Cardiac fibroblast (primary cell): ENCODE measurements around the gene SLC25A2.
"Not testable (repeated sequence)": the region's sequence is repeated elsewhere in the genome, so short reads cannot be mapped to it uniquely, and the experiment has no call there.

ENCODE experiments used
- DNase-seq, 2 donors: peaks; one replicate each; pipeline versions ENCODE4 v3.0.0 to v3.0.0-alpha.2; 2010; ENCODE audit warnings: low read depth in 2 of 2
- H3K4me3 ChIP-seq, 2 donors: replicated peaks in 1 of 2; 1 replicate in 1 of 2; 2 replicates in 1 of 2; pipeline ENCODE4 v1.5.1; 2011; ENCODE audit warnings: low read depth in 2 of 2, low read length in 2 of 2, mild to moderate bottlenecking in 2 of 2, moderate library complexity in 1 of 2
- TF ChIP-seq, protein P1 (sequence below): IDR thresholded peaks from one replicate; pipeline ENCODE4 v1.5.1; 2011; ENCODE audit warnings: low read depth, mild to moderate bottlenecking, low read length, inconsistent platforms

SLC25A2 gene

DNA sequence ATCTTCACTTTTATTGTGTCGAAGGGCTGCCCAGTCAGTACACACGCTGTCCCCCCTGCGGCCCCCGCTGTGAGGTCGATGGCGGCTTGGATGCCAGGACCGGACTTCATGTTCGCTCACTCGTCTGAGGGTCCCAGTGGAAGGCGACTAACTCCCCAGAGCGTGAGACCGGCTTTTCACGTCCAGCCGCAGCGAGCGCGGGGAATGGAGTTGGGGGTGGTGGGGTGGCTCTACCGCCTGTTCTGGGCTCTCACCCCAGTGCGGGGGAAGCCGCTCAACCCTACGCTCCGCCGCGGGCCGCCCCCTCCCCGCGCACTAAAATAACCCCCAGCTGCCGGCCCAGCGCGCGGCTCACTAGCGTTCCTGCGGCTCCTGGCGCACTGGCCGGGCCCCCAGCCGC, at the start of gene SLC25A2:
SLC25A2 (minus strand) TSS at position 294 of the 400 bp plus-strand sequence; CDS start at position 110, 184 bp downstream.
- TF ChIP-seq, protein P1, sequence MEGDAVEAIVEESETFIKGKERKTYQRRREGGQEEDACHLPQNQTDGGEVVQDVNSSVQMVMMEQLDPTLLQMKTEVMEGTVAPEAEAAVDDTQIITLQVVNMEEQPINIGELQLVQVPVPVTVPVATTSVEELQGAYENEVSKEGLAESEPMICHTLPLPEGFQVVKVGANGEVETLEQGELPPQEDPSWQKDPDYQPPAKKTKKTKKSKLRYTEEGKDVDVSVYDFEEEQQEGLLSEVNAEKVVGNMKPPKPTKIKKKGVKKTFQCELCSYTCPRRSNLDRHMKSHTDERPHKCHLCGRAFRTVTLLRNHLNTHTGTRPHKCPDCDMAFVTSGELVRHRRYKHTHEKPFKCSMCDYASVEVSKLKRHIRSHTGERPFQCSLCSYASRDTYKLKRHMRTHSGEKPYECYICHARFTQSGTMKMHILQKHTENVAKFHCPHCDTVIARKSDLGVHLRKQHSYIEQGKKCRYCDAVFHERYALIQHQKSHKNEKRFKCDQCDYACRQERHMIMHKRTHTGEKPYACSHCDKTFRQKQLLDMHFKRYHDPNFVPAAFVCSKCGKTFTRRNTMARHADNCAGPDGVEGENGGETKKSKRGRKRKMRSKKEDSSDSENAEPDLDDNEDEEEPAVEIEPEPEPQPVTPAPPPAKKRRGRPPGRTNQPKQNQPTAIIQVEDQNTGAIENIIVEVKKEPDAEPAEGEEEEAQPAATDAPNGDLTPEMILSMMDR: no peak
- DNase-seq: no peak
- no peak within 1 kb of the TSS for H3K4me3 ChIP-seq

- TF ChIP-seq, protein P1: no peak
Measured at GRCh38 chr5:141351591-141351990, 47.7 kb upstream of the SLC25A2 start.

GRCh38 chr5:141349917-141350619, 46.2 kb upstream of the SLC25A2 start, which contains the start of gene PCDHGB1:
Gene PCDHGB1 (plus strand): TSS chr5:141350099. CDS start chr5:141350261, 162 bp downstream.
- H3K4me3 ChIP-seq: peak within 1 kb of the TSS in 1 of 2 donors; percentile 42
- DNase-seq: peak; percentile 49 to 69
- TF ChIP-seq, protein P1: peak; percentile 57

More at GRCh38 chr5:141351591-141351990, 47.7 kb upstream of the SLC25A2 start:
- DNase-seq: no peak
- no peak overlapping the region for H3K4me3 ChIP-seq

- not testable (repeated sequence) for DNase-seq, H3K4me3 ChIP-seq
Measured at GRCh38 chr5:141346017-141346416, 42.2 kb upstream of the SLC25A2 start.

DNA sequence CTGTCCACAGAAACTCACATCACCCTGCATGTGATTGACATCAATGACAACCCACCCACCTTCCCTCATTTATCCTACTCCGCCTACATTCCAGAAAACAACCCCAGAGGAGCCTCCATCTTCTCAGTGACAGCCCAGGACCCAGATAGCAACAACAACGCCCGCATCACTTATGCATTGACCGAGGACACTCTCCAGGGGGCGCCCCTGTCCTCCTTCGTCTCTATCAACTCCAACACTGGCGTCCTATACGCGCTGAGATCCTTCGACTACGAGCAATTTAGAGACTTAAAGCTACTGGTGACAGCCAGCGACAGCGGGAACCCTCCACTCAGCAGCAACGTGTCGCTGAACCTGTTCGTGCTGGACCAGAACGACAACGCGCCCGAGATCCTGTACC, 41.5 kb upstream of the SLC25A2 start:
- no peak for DNase-seq
- no peak overlapping the region for H3K4me3 ChIP-seq
- TF ChIP-seq, protein P1: no peak

GRCh38 chr5:141343953-141344463, 40.2 kb upstream of the SLC25A2 start:
- H3K4me3 ChIP-seq: peak overlapping the region; percentile 25 to 35
- no peak for DNase-seq
- TF ChIP-seq, protein P1: no peak

GRCh38 chr5:141343242-141343952, 39.5 kb upstream of the SLC25A2 start, which contains the start of gene PCDHGA3:
Gene PCDHGA3 (plus strand): TSS chr5:141343829. CDS start chr5:141344034, 205 bp downstream.
- TF ChIP-seq, protein P1: peak; percentile 46
- H3K4me3 ChIP-seq: peak within 1 kb of the TSS; percentile 25 to 35
- peak; percentile 59 to 73 for DNase-seq
